ENCODE data around the gene GGTLC3.
"Not testable (repeated sequence)": the region's sequence is repeated elsewhere in the genome, so short reads cannot be mapped to it uniquely, and the experiment has no call there.

- TF ChIP-seq CTCF, POLR2AphosphoS5 (IDR thresholded peaks at IDR 0.05): not testable (repeated sequence)
These were observed 36.6 kb upstream of the GGTLC3 start for GRCh38 chr22:18554280-18555256.

Measured in stomach (tissue), 4 donors.